OCI-LY7 (cell line): ENCODE data around the gene EDEM3.

ENCODE experiments used
- CTCF ChIP-seq: fragments of 200-600 bp; sonication (generic); conservative IDR thresholded peaks from 2 replicates; pipeline ENCODE4 v1.5.1; 2014; ENCODE audit warnings: mild to moderate bottlenecking, antibody characterized with exemption, low read length, moderate library complexity, mixed read lengths
- EZH2phosphoT487 ChIP-seq: fragments of 200-600 bp; sonication (generic); IDR thresholded peaks from 2 replicates; pipeline ENCODE4 v1.6.1; 2018; ENCODE audit warnings: low read depth, borderline replicate concordance, mild to moderate bottlenecking, mixed run types, antibody characterized with exemption, low read length, moderate library complexity, mixed read lengths

- TF ChIP-seq CTCF: no peak
- no peak for TF ChIP-seq EZH2phosphoT487
Observed at GRCh38 chr1:184708084-184708676, 46.5 kb downstream of the EDEM3 start.
